HepG2 (cell line): ENCODE measurements around the gene KRTAP10-2. TPM values are rescaled to one million over a fixed set of nuclear protein-coding genes. Genes with fewer than 3 reads are reported as not detected.

Source experiments
- ATAD3A ChIP-seq: sonication (generic); formaldehyde crosslinking; IDR thresholded peaks from 2 replicates; pipeline ENCODE4 v1.4.0; 2020; ENCODE audit warnings: missing genetic modification reagents
- CBX5 ChIP-seq: sonication (generic); formaldehyde crosslinking; IDR thresholded peaks from 2 replicates; pipeline ENCODE4 v1.4.0; 2020; ENCODE audit warnings: missing genetic modification reagents, borderline replicate concordance
- ELF3 ChIP-seq: IDR thresholded peaks from 2 replicates; pipeline ENCODE4 v1.6.1; 2016; ENCODE audit warnings: missing genetic modification reagents, missing compliant biosample characterization
- GFI1 ChIP-seq: sonication (generic); formaldehyde crosslinking; IDR thresholded peaks from 2 replicates; pipeline ENCODE4 v1.5.0; 2020; ENCODE audit warnings: missing genetic modification reagents, mild to moderate bottlenecking, borderline replicate concordance
- HDAC1 ChIP-seq: sonication (generic); formaldehyde crosslinking; IDR thresholded peaks from 2 replicates; pipeline ENCODE4 v1.5.1; 2020; ENCODE audit warnings: mild to moderate bottlenecking, missing genetic modification reagents
- MED1 ChIP-seq: sonication (generic); formaldehyde crosslinking; IDR thresholded peaks from 2 replicates; pipeline ENCODE4 v1.4.0; 2020; ENCODE audit warnings: missing genetic modification reagents
- MYC ChIP-seq: sonication (generic); formaldehyde crosslinking; IDR thresholded peaks from 2 replicates; pipeline ENCODE4 v1.9.0; 2021; ENCODE audit warnings: missing genetic modification reagents, borderline replicate concordance
- NR2F2 ChIP-seq: IDR thresholded peaks from 2 replicates; pipeline ENCODE4 v1.6.1; 2012; ENCODE audit warnings: low read depth, inconsistent platforms, borderline replicate concordance
- NR2F6 ChIP-seq, 2 experiments: IDR thresholded peaks; 2 replicates each; pipeline ENCODE4 v1.6.1; 2016; ENCODE audit warnings: antibody characterized with exemption in 1 of 2, mild to moderate bottlenecking in 1 of 2
- RARA ChIP-seq: IDR thresholded peaks from 2 replicates; pipeline ENCODE4 v1.6.1; 2016; ENCODE audit warnings: missing genetic modification reagents, missing compliant biosample characterization
- SNRNP70 ChIP-seq: fragments of 200-400 bp; formaldehyde crosslinking; IDR thresholded peaks from 2 replicates; pipeline ENCODE4 v1.6.1; 2017; ENCODE audit warnings: mild to moderate bottlenecking, low read depth, low read length, moderate library complexity
- TCF7L2 ChIP-seq: IDR thresholded peaks from 2 replicates; pipeline ENCODE4 v1.6.1; 2011; ENCODE audit warnings: mild to moderate bottlenecking, low read depth, low read length, moderate library complexity
- TOPORS ChIP-seq: sonication (generic); formaldehyde crosslinking; IDR thresholded peaks from 2 replicates; pipeline ENCODE4 v1.8.0; 2023; ENCODE audit warnings: mild to moderate bottlenecking, missing genetic modification reagents
- ZNF101 ChIP-seq: sonication (generic); formaldehyde crosslinking; IDR thresholded peaks from 2 replicates; pipeline ENCODE4 v1.4.0; 2020; ENCODE audit warnings: mild to moderate bottlenecking, low read depth, missing genetic modification reagents, borderline replicate concordance
- ZNF251 ChIP-seq: sonication (generic); formaldehyde crosslinking; IDR thresholded peaks from 2 replicates; pipeline ENCODE4 v1.9.0; 2021; ENCODE audit warnings: mild to moderate bottlenecking, missing genetic modification reagents
- ZNF253 ChIP-seq: sonication (generic); formaldehyde crosslinking; IDR thresholded peaks from 2 replicates; pipeline ENCODE4 v1.8.0; 2022; ENCODE audit warnings: mild to moderate bottlenecking, missing genetic modification reagents, borderline replicate concordance
- ZNF383 ChIP-seq: sonication (generic); formaldehyde crosslinking; IDR thresholded peaks from 2 replicates; pipeline ENCODE4 v1.4.0; 2020; ENCODE audit warnings: missing genetic modification reagents, mild to moderate bottlenecking, borderline replicate concordance
- ZNF569 ChIP-seq: sonication (generic); formaldehyde crosslinking; IDR thresholded peaks from 2 replicates; pipeline ENCODE4 v1.5.0; 2020; ENCODE audit warnings: mild to moderate bottlenecking, missing genetic modification reagents, moderate library complexity, borderline replicate concordance
- ZNF577 ChIP-seq: sonication (generic); formaldehyde crosslinking; IDR thresholded peaks from 2 replicates; pipeline ENCODE4 v1.4.0; 2020; ENCODE audit warnings: mild to moderate bottlenecking, low read depth, missing genetic modification reagents, borderline replicate concordance
- ZNF709 ChIP-seq: sonication (generic); formaldehyde crosslinking; IDR thresholded peaks from 2 replicates; pipeline ENCODE4 v1.5.0; 2020; ENCODE audit warnings: mild to moderate bottlenecking, missing genetic modification reagents
- ZNF781 ChIP-seq: sonication (generic); formaldehyde crosslinking; IDR thresholded peaks from 2 replicates; pipeline ENCODE4 v1.5.1; 2020; ENCODE audit warnings: borderline replicate concordance, mild to moderate bottlenecking, missing genetic modification reagents; ENCODE audit errors: not compliant biosample characterization
- ZNF841 ChIP-seq: sonication (generic); formaldehyde crosslinking; IDR thresholded peaks from 2 replicates; pipeline ENCODE4 v1.8.1; 2023; ENCODE audit warnings: missing genetic modification reagents, borderline replicate concordance
- polyA plus RNA-seq, 8 experiments: library from polyadenylated mRNA; depleted of rRNA in 3 of 8; stranded (reverse) in 7 of 8; unstranded in 1 of 8; fragments of >200 nt; fragmentation: Illumina TruSeq in 4 of 8; extraction: Trizol in 4 of 8; gene quantifications; 2 replicates each; pipeline versions ENCODE4 v1.2.1 to v1.2.3, GENCODE V29; 2011 to 2016; ENCODE audit warnings: low read depth in 4 of 8, missing spikeins in 1 of 8, mixed read lengths in 1 of 8; ENCODE audit not compliant: insufficient read depth in 1 of 8
- total RNA-seq, 5 experiments: library from RNA; depleted of rRNA; stranded (reverse); fragments of >200 nt; fragmentation: Illumina TruSeq; extraction: Trizol; gene quantifications; 2 replicates each; pipeline ENCODE4 v1.2.3, GENCODE V29; 2016; ENCODE audit warnings: low read depth in 1 of 5
- TF ChIP-seq, protein P1 (sequence below): sonication (generic); formaldehyde crosslinking; IDR thresholded peaks from 2 replicates; pipeline ENCODE4 v1.4.0; 2020; ENCODE audit warnings: missing genetic modification reagents
- TF ChIP-seq, protein P2 (sequence below): IDR thresholded peaks from 2 replicates; pipeline ENCODE4 v1.6.1; 2012; ENCODE audit warnings: inconsistent platforms
- TF ChIP-seq, protein P3 (sequence below): sonication (generic); formaldehyde crosslinking; IDR thresholded peaks from 2 replicates; pipeline ENCODE4 v1.4.0; 2020; ENCODE audit warnings: missing genetic modification reagents
- TF ChIP-seq, protein P4 (sequence below): sonication (generic); formaldehyde crosslinking; conservative IDR thresholded peaks from 2 replicates; pipeline ENCODE4 v1.4.0; 2020; ENCODE audit warnings: missing genetic modification reagents

KRTAP10-2 gene
- total and polyA plus RNA-seq, 2 of the 13 experiments (the other 11 are each of a cell fraction or from before 2014, with no cell fraction given), result not detected

DNA sequence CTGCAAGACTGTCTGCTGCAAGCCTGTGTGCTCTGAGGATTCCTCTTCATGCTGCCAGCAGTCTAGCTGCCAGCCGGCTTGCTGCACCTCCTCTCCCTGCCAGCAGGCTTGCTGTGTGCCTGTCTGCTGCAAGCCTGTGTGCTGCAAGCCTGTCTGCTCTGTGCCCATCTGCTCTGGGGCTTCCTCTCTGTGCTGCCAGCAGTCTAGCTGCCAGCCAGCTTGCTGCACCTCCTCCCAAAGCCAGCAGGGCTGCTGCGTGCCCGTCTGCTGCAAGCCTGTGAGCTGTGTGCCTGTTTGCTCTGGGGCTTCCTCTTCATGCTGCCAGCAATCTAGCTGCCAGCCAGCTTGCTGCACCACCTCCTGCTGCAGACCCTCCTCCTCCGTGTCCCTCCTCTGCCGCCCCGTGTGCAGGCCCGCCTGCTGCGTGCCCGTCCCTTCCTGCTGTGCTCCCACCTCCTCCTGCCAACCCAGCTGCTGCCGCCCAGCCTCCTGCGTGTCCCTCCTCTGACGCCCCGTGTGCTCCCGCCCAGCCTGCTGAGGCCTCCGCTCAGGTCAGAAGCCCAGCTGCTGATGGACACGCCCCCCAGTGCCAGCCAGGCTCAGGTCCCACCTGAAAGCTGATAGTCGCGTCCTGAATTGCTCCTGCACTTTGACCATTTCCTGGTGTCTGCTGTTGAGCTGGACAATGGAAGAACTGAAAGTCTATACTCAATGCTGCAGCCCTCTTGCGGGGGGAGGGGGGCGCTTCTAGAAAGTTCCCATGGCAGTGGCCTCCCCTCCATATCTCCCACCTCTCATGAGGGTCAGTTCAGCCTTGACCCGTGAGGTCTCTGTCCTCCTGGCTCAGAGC, 23.4 kb upstream of the KRTAP10-2 start (continued):
- TF ChIP-seq NR2F2 (no peak), MED1 (CRISPR knock-in tag) (peak; percentile 75), ATAD3A (CRISPR knock-in tag) (no peak), ZNF569 (CRISPR knock-in tag) (no peak), ZNF383 (CRISPR knock-in tag) (no peak), SNRNP70 (no peak), CBX5 (CRISPR knock-in tag) (no peak), RARA (CRISPR knock-in tag) (no peak), TOPORS (CRISPR knock-in tag) (peak; percentile 38; the same call in 1 of the 2 replicates), ZNF101 (CRISPR knock-in tag) (no peak), ZNF841 (CRISPR knock-in tag) (no peak), ZNF781 (no peak), NR2F6 (IDR thresholded peaks at IDR 0.05) (0 out of 2 replicates have a peak, but pooled peaks have one; percentile 7), NR2F6 (CRISPR knock-in tag; IDR thresholded peaks at IDR 0.05) (peak; percentile 40), MYC (no peak), ZNF709 (0 out of 2 replicates have a peak, but pooled peaks have one; percentile 29), GFI1 (CRISPR knock-in tag) (no peak), ZNF253 (CRISPR knock-in tag) (no peak), ZNF577 (CRISPR knock-in tag) (no peak), ELF3 (CRISPR knock-in tag) (peak; percentile 96), HDAC1 (CRISPR knock-in tag) (peak; percentile 69), ZNF251 (CRISPR knock-in tag) (0 out of 2 replicates have a peak, but pooled peaks have one; percentile 5), TCF7L2 (no peak)
- TF ChIP-seq, protein P1, sequence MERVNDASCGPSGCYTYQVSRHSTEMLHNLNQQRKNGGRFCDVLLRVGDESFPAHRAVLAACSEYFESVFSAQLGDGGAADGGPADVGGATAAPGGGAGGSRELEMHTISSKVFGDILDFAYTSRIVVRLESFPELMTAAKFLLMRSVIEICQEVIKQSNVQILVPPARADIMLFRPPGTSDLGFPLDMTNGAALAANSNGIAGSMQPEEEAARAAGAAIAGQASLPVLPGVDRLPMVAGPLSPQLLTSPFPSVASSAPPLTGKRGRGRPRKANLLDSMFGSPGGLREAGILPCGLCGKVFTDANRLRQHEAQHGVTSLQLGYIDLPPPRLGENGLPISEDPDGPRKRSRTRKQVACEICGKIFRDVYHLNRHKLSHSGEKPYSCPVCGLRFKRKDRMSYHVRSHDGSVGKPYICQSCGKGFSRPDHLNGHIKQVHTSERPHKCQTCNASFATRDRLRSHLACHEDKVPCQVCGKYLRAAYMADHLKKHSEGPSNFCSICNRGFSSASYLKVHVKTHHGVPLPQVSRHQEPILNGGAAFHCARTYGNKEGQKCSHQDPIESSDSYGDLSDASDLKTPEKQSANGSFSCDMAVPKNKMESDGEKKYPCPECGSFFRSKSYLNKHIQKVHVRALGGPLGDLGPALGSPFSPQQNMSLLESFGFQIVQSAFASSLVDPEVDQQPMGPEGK (CRISPR knock-in tag), result peak; percentile 61
- TF ChIP-seq, protein P2, sequence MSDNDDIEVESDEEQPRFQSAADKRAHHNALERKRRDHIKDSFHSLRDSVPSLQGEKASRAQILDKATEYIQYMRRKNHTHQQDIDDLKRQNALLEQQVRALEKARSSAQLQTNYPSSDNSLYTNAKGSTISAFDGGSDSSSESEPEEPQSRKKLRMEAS, result peak; percentile 58
- TF ChIP-seq, protein P3, sequence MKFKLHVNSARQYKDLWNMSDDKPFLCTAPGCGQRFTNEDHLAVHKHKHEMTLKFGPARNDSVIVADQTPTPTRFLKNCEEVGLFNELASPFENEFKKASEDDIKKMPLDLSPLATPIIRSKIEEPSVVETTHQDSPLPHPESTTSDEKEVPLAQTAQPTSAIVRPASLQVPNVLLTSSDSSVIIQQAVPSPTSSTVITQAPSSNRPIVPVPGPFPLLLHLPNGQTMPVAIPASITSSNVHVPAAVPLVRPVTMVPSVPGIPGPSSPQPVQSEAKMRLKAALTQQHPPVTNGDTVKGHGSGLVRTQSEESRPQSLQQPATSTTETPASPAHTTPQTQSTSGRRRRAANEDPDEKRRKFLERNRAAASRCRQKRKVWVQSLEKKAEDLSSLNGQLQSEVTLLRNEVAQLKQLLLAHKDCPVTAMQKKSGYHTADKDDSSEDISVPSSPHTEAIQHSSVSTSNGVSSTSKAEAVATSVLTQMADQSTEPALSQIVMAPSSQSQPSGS (CRISPR knock-in tag), result no peak
- TF ChIP-seq, protein P4, sequence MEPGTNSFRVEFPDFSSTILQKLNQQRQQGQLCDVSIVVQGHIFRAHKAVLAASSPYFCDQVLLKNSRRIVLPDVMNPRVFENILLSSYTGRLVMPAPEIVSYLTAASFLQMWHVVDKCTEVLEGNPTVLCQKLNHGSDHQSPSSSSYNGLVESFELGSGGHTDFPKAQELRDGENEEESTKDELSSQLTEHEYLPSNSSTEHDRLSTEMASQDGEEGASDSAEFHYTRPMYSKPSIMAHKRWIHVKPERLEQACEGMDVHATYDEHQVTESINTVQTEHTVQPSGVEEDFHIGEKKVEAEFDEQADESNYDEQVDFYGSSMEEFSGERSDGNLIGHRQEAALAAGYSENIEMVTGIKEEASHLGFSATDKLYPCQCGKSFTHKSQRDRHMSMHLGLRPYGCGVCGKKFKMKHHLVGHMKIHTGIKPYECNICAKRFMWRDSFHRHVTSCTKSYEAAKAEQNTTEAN (CRISPR knock-in tag), result no peak
